Osteocyte (in vitro differentiated cells): ENCODE measurements around the gene USP37. TPM values are rescaled to one million over a fixed set of nuclear protein-coding genes. Genes with fewer than 3 reads are reported as not detected.

ENCODE experiments used
- DNase-seq: peaks from one replicate; pipeline ENCODE4 v3.0.0; 2021; ENCODE audit warnings: mixed read lengths; ENCODE audit not compliant: unreplicated experiment; ENCODE audit errors: extremely low spot score
- H3K27ac Mint-ChIP-seq: one replicate; pipeline ENCODE4 v1.8.0; 2021; ENCODE audit warnings: mild to moderate bottlenecking, mixed read lengths; ENCODE audit not compliant: unreplicated experiment
- H3K27me3 Mint-ChIP-seq: one replicate; pipeline ENCODE4 v1.8.0; 2021; ENCODE audit warnings: mixed read lengths; ENCODE audit not compliant: unreplicated experiment
- H3K36me3 Mint-ChIP-seq: one replicate; pipeline ENCODE4 v1.8.0; 2021; ENCODE audit warnings: mixed read lengths; ENCODE audit not compliant: unreplicated experiment
- H3K4me1 Mint-ChIP-seq: one replicate; pipeline ENCODE4 v1.8.0; 2021; ENCODE audit warnings: mixed read lengths; ENCODE audit not compliant: unreplicated experiment
- H3K4me3 Mint-ChIP-seq: one replicate; pipeline ENCODE4 v1.8.0; 2021; ENCODE audit warnings: mild to moderate bottlenecking, moderate library complexity, mixed read lengths; ENCODE audit not compliant: unreplicated experiment
- H3K9me3 Mint-ChIP-seq: one replicate; pipeline ENCODE4 v1.8.0; 2021; ENCODE audit warnings: mixed read lengths; ENCODE audit not compliant: unreplicated experiment
- microRNA-seq: library from miRNA; unstranded; fragments of <30 nt; microRNA quantifications from one replicate; pipeline ENCODE4 v1.1.0, GENCODE V29; 2020; ENCODE audit not compliant: unreplicated experiment
- total RNA-seq: library from RNA; stranded (reverse); gene quantifications from 2 replicates; pipeline ENCODE4 v1.2.1, GENCODE V29; 2021
- TF ChIP-seq, protein P1 (sequence below): fragments of 200-600 bp; sonication (generic); IDR thresholded peaks from 2 replicates; pipeline ENCODE4 v1.5.0; 2021; ENCODE audit warnings: antibody characterized with exemption, mild to moderate bottlenecking, moderate library complexity

USP37 gene
- total RNA-seq, 1 donor from 2014 or later, result 14.6 TPM

DNA sequence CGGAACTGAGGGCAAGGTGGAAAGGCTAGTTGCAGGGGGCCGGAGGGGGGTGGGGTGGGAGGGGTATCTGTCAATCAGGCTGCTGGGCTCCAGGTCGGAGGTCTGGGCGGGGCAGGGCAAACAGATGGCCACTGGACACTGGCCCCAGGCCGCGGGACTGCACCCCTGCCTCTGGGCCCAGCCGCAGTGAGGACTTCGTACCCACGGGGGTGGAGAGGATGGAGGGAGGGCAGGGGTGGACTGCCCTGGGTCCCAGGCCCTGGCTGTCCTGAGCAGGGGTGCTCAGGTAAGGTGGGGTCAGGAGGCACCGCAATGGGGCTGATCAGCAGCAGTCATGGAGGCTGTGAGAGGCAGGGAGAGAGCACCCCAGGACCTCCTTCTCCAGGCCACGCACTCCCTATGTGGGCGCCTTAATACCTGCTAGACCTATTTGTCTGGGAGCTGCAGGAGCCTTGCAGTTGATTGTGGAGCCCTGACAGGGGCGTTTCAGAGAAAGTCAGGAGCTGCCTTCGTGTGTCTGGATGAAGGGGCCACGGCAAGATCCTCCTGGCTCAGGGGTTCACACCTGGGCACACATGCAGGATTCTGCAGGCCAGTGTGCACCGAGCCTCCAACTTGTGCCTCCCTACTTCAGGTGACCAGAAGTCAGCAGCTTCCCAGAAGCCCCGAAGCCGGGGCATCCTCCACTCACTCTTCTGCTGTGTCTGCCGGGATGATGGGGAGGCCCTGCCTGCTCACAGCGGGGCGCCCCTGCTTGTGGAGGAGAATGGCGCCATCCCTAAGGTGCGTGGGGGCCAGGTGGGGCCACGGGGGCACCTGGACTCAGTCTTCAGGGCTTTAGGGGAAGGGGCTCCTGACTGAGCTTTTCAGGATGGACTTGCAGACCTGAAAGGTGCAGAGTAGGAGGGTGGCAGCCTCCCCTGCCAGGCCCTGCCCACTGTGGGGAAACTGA, 166.9 kb downstream of the USP37 start:
- Mint-ChIP-seq H3K36me3 (peaks cover 14% of the 10 kb centered on the region), H3K9me3 (no peaks in the 10 kb centered on the region), H3K4me3 (peak overlapping the region; percentile 94), H3K4me1 (peaks cover 45% of the 10 kb centered on the region), H3K27me3 (no peaks in the 10 kb centered on the region), H3K27ac (peak overlapping the region; percentile 18)
- TF ChIP-seq, protein P1, sequence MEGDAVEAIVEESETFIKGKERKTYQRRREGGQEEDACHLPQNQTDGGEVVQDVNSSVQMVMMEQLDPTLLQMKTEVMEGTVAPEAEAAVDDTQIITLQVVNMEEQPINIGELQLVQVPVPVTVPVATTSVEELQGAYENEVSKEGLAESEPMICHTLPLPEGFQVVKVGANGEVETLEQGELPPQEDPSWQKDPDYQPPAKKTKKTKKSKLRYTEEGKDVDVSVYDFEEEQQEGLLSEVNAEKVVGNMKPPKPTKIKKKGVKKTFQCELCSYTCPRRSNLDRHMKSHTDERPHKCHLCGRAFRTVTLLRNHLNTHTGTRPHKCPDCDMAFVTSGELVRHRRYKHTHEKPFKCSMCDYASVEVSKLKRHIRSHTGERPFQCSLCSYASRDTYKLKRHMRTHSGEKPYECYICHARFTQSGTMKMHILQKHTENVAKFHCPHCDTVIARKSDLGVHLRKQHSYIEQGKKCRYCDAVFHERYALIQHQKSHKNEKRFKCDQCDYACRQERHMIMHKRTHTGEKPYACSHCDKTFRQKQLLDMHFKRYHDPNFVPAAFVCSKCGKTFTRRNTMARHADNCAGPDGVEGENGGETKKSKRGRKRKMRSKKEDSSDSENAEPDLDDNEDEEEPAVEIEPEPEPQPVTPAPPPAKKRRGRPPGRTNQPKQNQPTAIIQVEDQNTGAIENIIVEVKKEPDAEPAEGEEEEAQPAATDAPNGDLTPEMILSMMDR, result no peak
- DNase-seq, result no peak

Small RNA genes within 50 kb of the gene (microRNA-seq; reads per million reads assigned to microRNA genes)
- gene MIR26B, result 12,877 reads per million, percentile 97 among the genes with 10 or more reads in this experiment

Other genes starting within 250 kb of the USP37 start
- not detected in 2 replicates for gene CATIP, start 211.5 kb downstream of the USP37 start, total RNA-seq
- gene SLC11A1, start 186.1 kb downstream of the USP37 start, total RNA-seq, result 0.16 and 0.21 TPM in 2 replicates
- gene CTDSP1, start 168.5 kb downstream of the USP37 start, total RNA-seq, result 131 and 138 TPM in 2 replicates
- 0.57 TPM in 1 of 2 replicates, not detected in the other for gene VIL1, start 149.2 kb downstream of the USP37 start, total RNA-seq
- gene CNOT9, start 488 bp upstream of the USP37 start, total RNA-seq, result 40.3 and 41.6 TPM in 2 replicates
- 16.7 and 24.7 TPM in 2 replicates for gene PLCD4, start 39.5 kb upstream of the USP37 start, total RNA-seq
- 33.4 and 35.5 TPM in 2 replicates for gene ZNF142, start 91.3 kb upstream of the USP37 start, total RNA-seq
- 36.5 and 40.9 TPM in 2 replicates for gene BCS1L, start 91.3 kb upstream of the USP37 start, total RNA-seq
- 35.7 and 36.7 TPM in 2 replicates for gene RNF25, start 103.7 kb upstream of the USP37 start, total RNA-seq
- gene STK36, start 103.7 kb upstream of the USP37 start, total RNA-seq, result 60.7 and 67.8 TPM in 2 replicates
- gene TTLL4, start 142.5 kb upstream of the USP37 start, total RNA-seq, result 23.7 and 28.6 TPM in 2 replicates
- gene CYP27A1, start 213.8 kb upstream of the USP37 start, total RNA-seq, result 3.2 and 4.1 TPM in 2 replicates